Heart right ventricle (tissue), 16 donors: ENCODE data around the gene LSM3. TPM values are rescaled to one million over a fixed set of nuclear protein-coding genes. Genes with fewer than 3 reads are reported as not detected.

Source experiments
- ATAC-seq, 8 donors: fragments of 200-7000 bp; cut with Tn5 transposase; one replicate each; pipeline ENCODE4 v1.9.1; 2020; ENCODE audit warnings: mild to moderate bottlenecking in 8 of 8, moderate library complexity in 8 of 8, moderate number of reproducible peaks in 1 of 8
- DNase-seq, 2 donors: peaks; one replicate each; pipeline ENCODE4 v3.0.0-alpha.2; 2020
- H3K27ac ChIP-seq, 10 donors: fragments of 200-600 bp; sonication (generic) in 2 of 10; one replicate each; pipeline versions ENCODE4 v1.5.0 to v1.8.0; 2020 to 2022; ENCODE audit warnings: mild to moderate bottlenecking in 3 of 10
- H3K27me3 ChIP-seq, 7 donors: fragments of 200-600 bp; one replicate each; pipeline ENCODE4 v1.8.0; 2021 to 2022; ENCODE audit warnings: mild to moderate bottlenecking in 2 of 7
- H3K36me3 ChIP-seq, 9 donors: fragments of 200-600 bp; sonication (generic) in 1 of 9; one replicate each; pipeline versions ENCODE4 v1.5.0 to v1.8.0; 2020 to 2022; ENCODE audit warnings: mild to moderate bottlenecking in 2 of 9
- H3K4me1 ChIP-seq, 9 donors: fragments of 200-600 bp; sonication (generic) in 1 of 9; one replicate each; pipeline versions ENCODE4 v1.5.0 to v1.8.0; 2020 to 2022; ENCODE audit warnings: mild to moderate bottlenecking in 4 of 9
- H3K4me3 ChIP-seq, 10 donors: fragments of 200-600 bp; sonication (generic) in 2 of 10; one replicate each; pipeline versions ENCODE4 v1.5.0 to v1.8.0; 2020 to 2022; ENCODE audit warnings: mild to moderate bottlenecking in 7 of 10, moderate library complexity in 2 of 10
- H3K9me3 ChIP-seq, 11 donors: fragments of 200-600 bp in 10 of 11; sonication (generic) in 2 of 11; one replicate each; pipeline versions ENCODE4 v1.5.0 to v1.8.0; 2013 to 2022; ENCODE audit warnings: mild to moderate bottlenecking in 2 of 11, control low read depth in 1 of 11, moderate library complexity in 1 of 11
- WGBS, 2 donors: extraction: QIAGEN DNeasy Blood & Tissue Kit; methylation state at CpG; one replicate each; pipeline ENCODE4 v1.1.7; 2013; ENCODE audit warnings: inconsistent platforms in 1 of 2; 5-methylcytosine and 5-hydroxymethylcytosine counted together
- intact Hi-C, 10 donors: fragments of 100-400 bp; cut with DNase I; formaldehyde crosslinking; loops; one replicate each; pipeline versions ENCODE4 v1.11.1 to v1.14.2; 2022
- polyA plus RNA-seq, 2 donors: library from polyadenylated mRNA; stranded (reverse); fragments of 200-250 nt; gene quantifications; one replicate each; pipeline ENCODE4 v1.2.3, GENCODE V29; 2013
- total RNA-seq, 10 donors: library from RNA; stranded (reverse); fragmentation: NEBNext Ultra II Directional in 3 of 10; extraction: Animal tissue kit (Norgen Biotek cat#: 25700) in 3 of 10; gene quantifications; one replicate each; pipeline versions ENCODE4 v1.2.1 to v1.2.4, GENCODE V29; 2021 to 2023
- TF ChIP-seq, protein P1 (sequence below), 9 donors: fragments of 200-600 bp; sonication (generic) in 2 of 9; IDR thresholded peaks; one replicate each; pipeline versions ENCODE4 v1.5.0 to v1.8.0; 2021 to 2022; ENCODE audit warnings: antibody characterized with exemption in 9 of 9, mild to moderate bottlenecking in 5 of 9, moderate library complexity in 1 of 9
- donor health status: Arrhythmogenic right ventricular cardiomyopathy.
- donor health status: ischemic (EF 13 %, LVEDD 7.1; RV severe dilation, severe dysfunction).
- donor health status: healthy with polysubstance abuse.
- donor health status: DM: no; HTN: yes; CAD: no.
- donor health status: DM: no; HTN: no; CAD: no.
- donor health status: ischemic (EF 25% LVEDD 6.9; RV normal size, moderate dysfunction).
- donor health status: ischemic (EF 25% LVEDD 5.7; RV mildly dilated, moderate dysfunction).
- donor health status: healthy.
- donor health status: DM: yes; HTN: yes; CAD: no.
- donor health status: Ischemic cardiomyopathy.
- donor health status: ischemic (EF 35%, LVEDD 5.7; RV mildly dilated, moderate dysfunction).
- donor health status: nonischemic (EF 11% LVEDD 7.7; RV severe dilation, severe dysfunction).
- donor health status: DM: yes; HTN: yes; CAD: no.
- donor health status: PGD.
- donor health status: ischemic (EF 29% LVEDD 5.4; RV normal size, mild dysfunction).
- donor health status: nonischemic (EF 23%, LVEDD 6.1; RV moderate dilation, normal function).

The LSM3 gene
- total and polyA plus RNA-seq, 12 donors: 5.6 to 18.0 (median 15.2) TPM

DNA sequence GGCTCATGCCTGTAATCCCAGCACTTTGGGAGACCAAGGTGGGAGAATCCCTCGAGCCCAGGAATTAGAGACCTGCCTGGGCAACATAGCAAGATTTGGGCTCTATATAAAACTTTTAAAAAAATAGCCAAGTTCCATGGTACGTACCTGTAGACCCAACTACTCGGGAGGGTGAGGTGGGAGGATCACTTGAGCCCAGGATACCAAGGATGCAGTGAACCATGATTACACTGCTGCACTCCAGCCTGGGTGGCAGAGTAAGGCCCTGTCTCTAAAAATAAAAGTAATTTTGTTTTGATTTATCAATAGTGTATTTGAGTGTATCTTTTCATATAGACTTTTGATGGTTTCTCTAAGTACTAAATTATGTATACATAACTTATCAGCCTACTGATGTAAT lies 63.1 kb downstream of the LSM3 start:
- Histone ChIP-seq H3K4me3 (no peak overlapping the region), H3K9me3 (peaks cover 0 to 6% (median 0%) of the 10 kb centered on the region in 11 donors), H3K27me3 (peaks cover 0 to 24% (median 4%) of the 10 kb centered on the region in 7 donors), H3K4me1 (peaks cover 0 to 11% (median 5%) of the 10 kb centered on the region in 9 donors), H3K36me3 (no peaks in the 10 kb centered on the region), H3K27ac (no peak overlapping the region)
- intact Hi-C loops: no loop called here
- TF ChIP-seq, protein P1, sequence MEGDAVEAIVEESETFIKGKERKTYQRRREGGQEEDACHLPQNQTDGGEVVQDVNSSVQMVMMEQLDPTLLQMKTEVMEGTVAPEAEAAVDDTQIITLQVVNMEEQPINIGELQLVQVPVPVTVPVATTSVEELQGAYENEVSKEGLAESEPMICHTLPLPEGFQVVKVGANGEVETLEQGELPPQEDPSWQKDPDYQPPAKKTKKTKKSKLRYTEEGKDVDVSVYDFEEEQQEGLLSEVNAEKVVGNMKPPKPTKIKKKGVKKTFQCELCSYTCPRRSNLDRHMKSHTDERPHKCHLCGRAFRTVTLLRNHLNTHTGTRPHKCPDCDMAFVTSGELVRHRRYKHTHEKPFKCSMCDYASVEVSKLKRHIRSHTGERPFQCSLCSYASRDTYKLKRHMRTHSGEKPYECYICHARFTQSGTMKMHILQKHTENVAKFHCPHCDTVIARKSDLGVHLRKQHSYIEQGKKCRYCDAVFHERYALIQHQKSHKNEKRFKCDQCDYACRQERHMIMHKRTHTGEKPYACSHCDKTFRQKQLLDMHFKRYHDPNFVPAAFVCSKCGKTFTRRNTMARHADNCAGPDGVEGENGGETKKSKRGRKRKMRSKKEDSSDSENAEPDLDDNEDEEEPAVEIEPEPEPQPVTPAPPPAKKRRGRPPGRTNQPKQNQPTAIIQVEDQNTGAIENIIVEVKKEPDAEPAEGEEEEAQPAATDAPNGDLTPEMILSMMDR (IDR thresholded peaks at IDR 0.05): no peak
- 93 to 97% methylated on average over 3 of the region's 3 CpGs for WGBS, 2 donors
- DNase-seq: no peak
- ATAC-seq: no peak

DNA sequence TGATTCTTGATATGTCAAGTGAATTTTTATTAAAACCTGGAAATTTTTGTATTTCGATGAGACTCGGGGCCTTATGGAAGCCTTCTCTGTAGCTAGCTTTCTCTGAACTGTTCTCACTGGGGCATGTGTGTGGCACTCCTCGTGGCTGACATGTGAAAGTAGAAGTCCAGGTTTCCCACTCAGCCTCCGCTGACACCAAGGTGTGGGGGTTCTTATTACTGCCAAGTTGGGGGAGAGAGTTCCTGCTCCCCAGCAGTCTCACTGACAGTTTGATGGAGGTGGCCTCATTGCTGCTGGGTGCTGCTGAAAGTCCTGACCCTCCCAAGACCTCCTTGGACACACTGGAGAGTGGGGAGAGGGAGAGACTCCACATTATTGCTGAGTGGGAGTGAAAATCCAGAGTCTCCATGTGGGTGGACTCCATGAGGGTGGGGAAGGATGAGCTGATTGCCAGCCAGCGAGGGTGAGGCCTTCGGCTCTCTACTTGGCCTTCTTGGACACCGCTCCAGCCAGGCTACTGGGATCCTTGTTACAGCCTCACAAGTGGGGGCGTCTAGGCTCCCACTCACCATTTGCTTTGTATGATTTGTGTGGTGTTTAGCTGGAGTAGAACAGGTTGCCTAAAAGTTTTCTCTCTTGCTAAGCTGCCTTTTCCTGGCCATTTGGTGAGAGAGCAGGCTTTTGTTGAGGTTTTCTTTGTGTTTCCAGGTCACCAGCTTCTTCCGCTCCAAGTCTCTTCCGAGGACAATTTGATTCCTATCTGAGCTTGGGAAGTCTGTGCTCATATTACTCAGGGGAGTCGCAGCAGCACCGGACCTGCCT lies 64.1 kb downstream of the LSM3 start:
- H3K27ac ChIP-seq: no peak overlapping the region
- DNase-seq (no peak), ATAC-seq (no peak)
- WGBS, 2 donors: 83 to 89% methylated on average over 12 of the region's 12 CpGs
- H3K4me3 ChIP-seq: no peak overlapping the region
- H3K9me3 ChIP-seq: peaks cover 0 to 6% (median 0%) of the 10 kb centered on the region in 11 donors
- intact Hi-C loops: no loop called here
- peaks cover 0 to 1% (median 0%) of the 10 kb centered on the region in 9 donors for H3K4me1 ChIP-seq
- no peaks in the 10 kb centered on the region for H3K36me3 ChIP-seq
- H3K27me3 ChIP-seq: peaks cover 0 to 28% (median 0%) of the 10 kb centered on the region in 7 donors
- TF ChIP-seq, protein P1 (IDR thresholded peaks at IDR 0.05): no peak

DNA sequence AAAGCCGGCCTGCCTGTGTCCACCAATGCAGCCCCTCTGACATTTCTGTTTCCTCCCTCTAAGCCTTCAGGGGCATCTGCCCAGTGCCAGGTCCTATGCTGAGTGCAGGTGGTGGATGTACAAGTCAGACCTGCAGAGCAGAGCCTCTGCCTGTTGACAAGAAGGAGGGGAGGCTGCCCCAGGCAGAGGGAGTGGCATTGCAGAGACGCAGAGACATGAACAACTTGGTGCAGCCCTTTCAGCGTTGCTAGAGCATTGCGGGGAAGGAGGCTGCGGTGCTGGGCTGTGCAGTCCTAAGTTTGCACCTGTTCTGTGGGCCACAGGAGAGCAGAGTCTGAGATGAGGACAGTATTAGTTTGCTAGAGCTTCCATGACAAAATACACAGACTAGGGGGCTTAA lies 65.2 kb downstream of the LSM3 start:
- DNase-seq (no peak), ATAC-seq (no peak)
- Histone ChIP-seq H3K4me3 (no peak overlapping the region), H3K27me3 (peaks cover 0 to 33% (median 0%) of the 10 kb centered on the region in 7 donors), H3K36me3 (no peaks in the 10 kb centered on the region), H3K9me3 (peaks cover 0 to 6% (median 0%) of the 10 kb centered on the region in 11 donors), H3K27ac (no peak overlapping the region), H3K4me1 (peaks cover 0 to 2% (median 0%) of the 10 kb centered on the region in 9 donors)
- 93 to 94% methylated on average over 5 of the region's 5 CpGs for WGBS, 2 donors
- intact Hi-C loops: no loop called here
- TF ChIP-seq, protein P1 (IDR thresholded peaks at IDR 0.05): no peak

DNA sequence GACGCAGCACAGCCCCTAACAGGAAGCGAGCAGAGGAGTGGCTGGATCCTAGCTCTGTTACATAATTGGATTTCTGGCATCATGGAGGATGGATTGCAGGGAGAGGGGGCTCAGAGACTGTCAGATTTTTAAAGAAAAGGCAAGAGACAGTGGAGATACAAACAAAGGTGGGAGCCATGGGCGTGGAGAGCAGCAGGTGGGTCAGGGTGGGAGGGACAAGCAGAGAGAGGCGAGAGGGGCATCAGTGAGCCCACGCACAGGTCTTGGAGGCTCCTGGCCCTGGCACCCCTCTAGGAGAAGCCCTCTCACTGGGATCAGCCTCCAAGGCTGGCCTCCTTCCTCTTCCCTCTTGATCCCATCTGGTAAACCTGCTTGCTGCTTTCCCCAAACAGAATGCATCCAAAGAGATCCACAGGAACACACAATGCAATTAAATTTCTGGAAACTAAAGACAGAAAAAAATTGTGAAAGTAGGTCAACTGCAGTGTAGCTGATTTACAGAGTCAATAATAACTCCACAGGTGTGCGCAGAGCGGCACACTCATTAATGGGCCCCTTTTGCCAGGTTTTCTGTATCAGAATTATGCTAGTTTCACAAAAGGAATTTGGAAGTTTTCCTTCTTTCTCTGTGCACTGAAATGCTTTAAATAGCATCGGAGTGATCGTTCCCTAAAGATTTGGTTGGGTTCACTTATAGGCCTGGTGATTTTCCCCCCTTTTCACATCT lies 66.1 kb downstream of the LSM3 start:
- no peaks in the 10 kb centered on the region for H3K36me3 ChIP-seq
- no peak for DNase-seq
- peaks cover 0 to 10% (median 0%) of the 10 kb centered on the region in 9 donors for H3K4me1 ChIP-seq
- H3K9me3 ChIP-seq: peaks cover 0 to 6% (median 0%) of the 10 kb centered on the region in 11 donors
- 83 to 90% methylated on average over 9 of the region's 9 CpGs for WGBS, 2 donors
- TF ChIP-seq, protein P1 (IDR thresholded peaks at IDR 0.05): no peak
- H3K4me3 ChIP-seq: no peak overlapping the region
- no peak overlapping the region for H3K27ac ChIP-seq
- H3K27me3 ChIP-seq: peaks cover 0 to 33% (median 0%) of the 10 kb centered on the region in 7 donors
- intact Hi-C loops: no loop called here
- ATAC-seq: no peak
